ENCODE data around the gene AP2A2.

Gene AP2A2

DNA sequence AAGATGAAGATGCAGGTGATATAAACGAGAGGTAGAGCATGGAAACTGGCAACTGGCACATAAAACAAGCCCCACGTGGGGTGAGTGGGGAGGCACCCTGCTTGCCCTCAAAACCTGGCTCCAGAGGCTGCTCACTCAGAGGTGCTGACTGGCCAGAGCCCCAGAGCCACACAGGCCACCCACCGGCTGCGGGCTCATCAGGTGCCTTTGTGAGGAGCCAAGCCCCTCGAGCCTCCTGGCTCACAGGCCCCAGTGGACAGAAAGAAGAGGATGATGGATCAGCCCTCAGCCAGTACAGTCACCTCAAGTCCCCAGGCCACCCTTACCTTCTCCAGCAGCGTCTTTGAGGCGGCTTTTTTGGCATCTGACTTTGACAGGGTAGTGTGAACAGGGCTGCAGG, 21.3 kb upstream of the AP2A2 start:
- DNase-seq (ENCODE audit: low spot score) (no peak), ATAC-seq (ENCODE audit: low read depth) (no peak)
- Histone ChIP-seq H3K9me3 (ENCODE audit: severe bottlenecking) (no peaks in the 10 kb centered on the region), H3K4me1 (ENCODE audit: insufficient read depth, poor library complexity, severe bottlenecking) (peaks cover under 1% of the 10 kb centered on the region), H3K27ac (ENCODE audit: poor library complexity, severe bottlenecking) (no peak overlapping the region), H3K27me3 (ENCODE audit: insufficient read depth, poor library complexity, severe bottlenecking) (no peaks in the 10 kb centered on the region), H3K4me3 (ENCODE audit: severe bottlenecking) (no peak overlapping the region), H3K36me3 (ENCODE audit: low read depth) (peaks cover 46% of the 10 kb centered on the region)
- TF ChIP-seq, protein P1, sequence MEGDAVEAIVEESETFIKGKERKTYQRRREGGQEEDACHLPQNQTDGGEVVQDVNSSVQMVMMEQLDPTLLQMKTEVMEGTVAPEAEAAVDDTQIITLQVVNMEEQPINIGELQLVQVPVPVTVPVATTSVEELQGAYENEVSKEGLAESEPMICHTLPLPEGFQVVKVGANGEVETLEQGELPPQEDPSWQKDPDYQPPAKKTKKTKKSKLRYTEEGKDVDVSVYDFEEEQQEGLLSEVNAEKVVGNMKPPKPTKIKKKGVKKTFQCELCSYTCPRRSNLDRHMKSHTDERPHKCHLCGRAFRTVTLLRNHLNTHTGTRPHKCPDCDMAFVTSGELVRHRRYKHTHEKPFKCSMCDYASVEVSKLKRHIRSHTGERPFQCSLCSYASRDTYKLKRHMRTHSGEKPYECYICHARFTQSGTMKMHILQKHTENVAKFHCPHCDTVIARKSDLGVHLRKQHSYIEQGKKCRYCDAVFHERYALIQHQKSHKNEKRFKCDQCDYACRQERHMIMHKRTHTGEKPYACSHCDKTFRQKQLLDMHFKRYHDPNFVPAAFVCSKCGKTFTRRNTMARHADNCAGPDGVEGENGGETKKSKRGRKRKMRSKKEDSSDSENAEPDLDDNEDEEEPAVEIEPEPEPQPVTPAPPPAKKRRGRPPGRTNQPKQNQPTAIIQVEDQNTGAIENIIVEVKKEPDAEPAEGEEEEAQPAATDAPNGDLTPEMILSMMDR (IDR thresholded peaks at IDR 0.05; ENCODE audit: poor library complexity, severe bottlenecking) = no peak

- TF ChIP-seq, protein P1 (IDR thresholded peaks at IDR 0.05; ENCODE audit: poor library complexity, severe bottlenecking) = no peak
Observed at GRCh38 chr11:905952-906351, 19.7 kb upstream of the AP2A2 start.

DNA sequence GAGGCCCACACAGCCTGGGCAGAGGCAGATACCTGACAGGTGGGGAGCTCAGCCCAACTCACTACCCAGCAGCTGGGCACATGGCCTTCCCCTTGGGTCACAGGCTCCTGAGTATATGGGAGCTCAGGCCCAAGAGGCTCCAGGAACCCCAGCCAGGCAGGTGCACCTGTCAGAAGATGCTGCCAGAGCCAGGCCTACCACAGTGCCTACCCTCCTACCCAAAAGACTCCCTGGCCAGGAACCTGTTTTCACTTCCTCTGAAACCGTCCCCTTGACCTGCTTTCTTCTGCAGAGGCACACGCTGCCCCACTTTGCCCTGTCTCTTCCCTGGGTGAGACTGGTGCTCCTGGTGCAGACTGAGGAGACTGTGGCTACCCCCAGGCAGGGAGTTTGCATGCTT, 18.0 kb upstream of the AP2A2 start:
- H3K9me3 ChIP-seq (ENCODE audit: severe bottlenecking) = no peaks in the 10 kb centered on the region
- no peak overlapping the region for H3K27ac ChIP-seq (ENCODE audit: poor library complexity, severe bottlenecking)
- no peak for ATAC-seq (ENCODE audit: low read depth)
- H3K4me3 ChIP-seq (ENCODE audit: severe bottlenecking) = no peak overlapping the region
- TF ChIP-seq, protein P1 (IDR thresholded peaks at IDR 0.05; ENCODE audit: poor library complexity, severe bottlenecking) = no peak
- H3K27me3 ChIP-seq (ENCODE audit: insufficient read depth, poor library complexity, severe bottlenecking) = no peaks in the 10 kb centered on the region
- H3K4me1 ChIP-seq (ENCODE audit: insufficient read depth, poor library complexity, severe bottlenecking) = peaks cover 8% of the 10 kb centered on the region
- peaks cover 19% of the 10 kb centered on the region for H3K36me3 ChIP-seq (ENCODE audit: low read depth)
- DNase-seq (ENCODE audit: low spot score) = no peak

More at GRCh38 chr11:905952-906351, 19.7 kb upstream of the AP2A2 start:
- H3K27ac ChIP-seq (ENCODE audit: poor library complexity, severe bottlenecking) = no peak overlapping the region
- DNase-seq (ENCODE audit: low spot score) (no peak), ATAC-seq (ENCODE audit: low read depth) (no peak)
- peaks cover 36% of the 10 kb centered on the region for H3K36me3 ChIP-seq (ENCODE audit: low read depth)
- peaks cover 4% of the 10 kb centered on the region for H3K4me1 ChIP-seq (ENCODE audit: insufficient read depth, poor library complexity, severe bottlenecking)
- no peak overlapping the region for H3K4me3 ChIP-seq (ENCODE audit: severe bottlenecking)
- no peaks in the 10 kb centered on the region for H3K27me3 ChIP-seq (ENCODE audit: insufficient read depth, poor library complexity, severe bottlenecking)
- H3K9me3 ChIP-seq (ENCODE audit: severe bottlenecking) = no peaks in the 10 kb centered on the region

- no peaks in the 10 kb centered on the region for H3K27me3 ChIP-seq (ENCODE audit: insufficient read depth, poor library complexity, severe bottlenecking)
- H3K27ac ChIP-seq (ENCODE audit: poor library complexity, severe bottlenecking) = no peak overlapping the region
- peaks cover 8% of the 10 kb centered on the region for H3K4me1 ChIP-seq (ENCODE audit: insufficient read depth, poor library complexity, severe bottlenecking)
- H3K4me3 ChIP-seq (ENCODE audit: severe bottlenecking) = no peak overlapping the region
- ATAC-seq (ENCODE audit: low read depth) (no peak), DNase-seq (ENCODE audit: low spot score) (no peak)
- peaks cover 13% of the 10 kb centered on the region for H3K36me3 ChIP-seq (ENCODE audit: low read depth)
- TF ChIP-seq, protein P1 (IDR thresholded peaks at IDR 0.05; ENCODE audit: poor library complexity, severe bottlenecking) = no peak
- H3K9me3 ChIP-seq (ENCODE audit: severe bottlenecking) = no peaks in the 10 kb centered on the region
Observed at GRCh38 chr11:908273-908672, 17.4 kb upstream of the AP2A2 start.

GRCh38 chr11:909406-909805, 16.3 kb upstream of the AP2A2 start:
- Histone ChIP-seq H3K9me3 (ENCODE audit: severe bottlenecking) (no peaks in the 10 kb centered on the region), H3K27ac (ENCODE audit: poor library complexity, severe bottlenecking) (no peak overlapping the region), H3K4me1 (ENCODE audit: insufficient read depth, poor library complexity, severe bottlenecking) (peaks cover 8% of the 10 kb centered on the region), H3K27me3 (ENCODE audit: insufficient read depth, poor library complexity, severe bottlenecking) (no peaks in the 10 kb centered on the region), H3K36me3 (ENCODE audit: low read depth) (peaks cover 6% of the 10 kb centered on the region), H3K4me3 (ENCODE audit: severe bottlenecking) (peak overlapping the region; percentile 97)
- DNase-seq (ENCODE audit: low spot score) = no peak
- ATAC-seq (ENCODE audit: low read depth) = no peak
- TF ChIP-seq, protein P1 (IDR thresholded peaks at IDR 0.05; ENCODE audit: poor library complexity, severe bottlenecking) = no peak
